ENCODE data around the gene ID2.

Gene ID2

GRCh38 chr2:8647462-8647857, 34.4 kb upstream of the ID2 start:
- no peak for DNase-seq (ENCODE audit: low read depth in 3 of 3, low spot score in 1 of 3)

GRCh38 chr2:8648441-8649213, 33.2 kb upstream of the ID2 start:
- no peak for DNase-seq (ENCODE audit: low read depth in 3 of 3, low spot score in 1 of 3)

- no peak for DNase-seq (ENCODE audit: low read depth in 3 of 3, low spot score in 1 of 3)
These were observed 32.1 kb upstream of the ID2 start for GRCh38 chr2:8649718-8650117.

- no peak for DNase-seq (ENCODE audit: low read depth in 3 of 3, low spot score in 1 of 3)
These were observed 31.6 kb upstream of the ID2 start for GRCh38 chr2:8650256-8650655.

GRCh38 chr2:8652774-8653426, 29.0 kb upstream of the ID2 start:
- no peak for DNase-seq (ENCODE audit: low read depth in 3 of 3, low spot score in 1 of 3)

GRCh38 chr2:8653485-8653884, 28.4 kb upstream of the ID2 start:
- no peak for DNase-seq (ENCODE audit: low read depth in 3 of 3, low spot score in 1 of 3)

- no peak for DNase-seq (ENCODE audit: low read depth in 3 of 3, low spot score in 1 of 3)
These were observed 27.8 kb upstream of the ID2 start for GRCh38 chr2:8654041-8654440.

GRCh38 chr2:8654483-8654882, 27.4 kb upstream of the ID2 start:
- no peak for DNase-seq (ENCODE audit: low read depth in 3 of 3, low spot score in 1 of 3)

GRCh38 chr2:8656160-8656641, 25.7 kb upstream of the ID2 start:
- DNase-seq (ENCODE audit: low read depth in 3 of 3, low spot score in 1 of 3) = no peak

- DNase-seq (ENCODE audit: low read depth in 3 of 3, low spot score in 1 of 3) = no peak
These were observed 25.0 kb upstream of the ID2 start for GRCh38 chr2:8656811-8657210.

- DNase-seq (ENCODE audit: low read depth in 3 of 3, low spot score in 1 of 3) = no peak
These were observed 24.3 kb upstream of the ID2 start for GRCh38 chr2:8657423-8658062.

GRCh38 chr2:8658064-8658862, 23.6 kb upstream of the ID2 start:
- DNase-seq (ENCODE audit: low read depth in 3 of 3, low spot score in 1 of 3) = no peak

- DNase-seq (ENCODE audit: low read depth in 3 of 3, low spot score in 1 of 3) = no peak
These were observed 22.6 kb upstream of the ID2 start for GRCh38 chr2:8659092-8659734.

- DNase-seq (ENCODE audit: low read depth in 3 of 3, low spot score in 1 of 3) = no peak
These were observed 21.9 kb upstream of the ID2 start for GRCh38 chr2:8659735-8660492.

- DNase-seq (ENCODE audit: low read depth in 3 of 3, low spot score in 1 of 3) = no peak
These were observed 20.6 kb upstream of the ID2 start for GRCh38 chr2:8661235-8661634.

- DNase-seq (ENCODE audit: low read depth in 3 of 3, low spot score in 1 of 3) = no peak
These were observed 20.1 kb upstream of the ID2 start for GRCh38 chr2:8661736-8662135.

GRCh38 chr2:8662239-8662879, 19.5 kb upstream of the ID2 start:
- DNase-seq (ENCODE audit: low read depth in 3 of 3, low spot score in 1 of 3) = no peak

GRCh38 chr2:8663997-8664396, 17.9 kb upstream of the ID2 start:
- DNase-seq (ENCODE audit: low read depth in 3 of 3, low spot score in 1 of 3) = no peak

- no peak for DNase-seq (ENCODE audit: low read depth in 3 of 3, low spot score in 1 of 3)
These were observed 15.3 kb upstream of the ID2 start for GRCh38 chr2:8666581-8666980.

Measured in stimulated activated CD4-positive, alpha-beta T cell treated with anti-CD3 and anti-CD28 coated beads, TNF-alpha, amount 100 ng/mL, for 1 hour (primary cell).